GM12878 (cell line): ENCODE measurements around the gene PRELID2. TPM values are rescaled to one million over a fixed set of nuclear protein-coding genes. Genes with fewer than 3 reads are reported as not detected.

Source experiments
- ASH2L ChIP-seq: fragments of 300-600, 200-600 bp; sonication (generic); IDR thresholded peaks from 2 replicates; pipeline ENCODE4 v1.6.1; 2017; ENCODE audit warnings: low read depth, mild to moderate bottlenecking, borderline replicate concordance
- CEBPB ChIP-seq, 2 experiments: fragments of 150-350 bp in 1 of 2; IDR thresholded peaks; 2 replicates each; pipeline ENCODE4 v1.6.1; 2012 to 2014; ENCODE audit warnings: low read depth in 2 of 2, low read length in 2 of 2, borderline replicate concordance in 1 of 2, inconsistent platforms in 1 of 2
- DPF2 ChIP-seq: fragments of 450-650 bp; IDR thresholded peaks from 2 replicates; pipeline ENCODE4 v1.6.1; 2017; ENCODE audit warnings: mild to moderate bottlenecking
- EZH2 ChIP-seq: IDR thresholded peaks from 2 replicates; pipeline ENCODE4 v1.6.1; 2012; ENCODE audit warnings: low read depth, mild to moderate bottlenecking, control low read depth, inconsistent platforms, low read length, borderline replicate concordance; ENCODE audit not compliant: control insufficient read depth
- NFIC ChIP-seq: IDR thresholded peaks from 2 replicates; pipeline ENCODE4 v1.6.1; 2012; ENCODE audit warnings: low read depth, mild to moderate bottlenecking, inconsistent platforms, low read length, moderate library complexity
- POLR2AphosphoS5 ChIP-seq: IDR thresholded peaks from 2 replicates; pipeline ENCODE4 v1.6.1; 2011; ENCODE audit warnings: mild to moderate bottlenecking, low read length, inconsistent platforms
- RELA ChIP-seq: fragments of 450-650 bp; IDR thresholded peaks from 2 replicates; pipeline ENCODE4 v1.8.0; 2014; ENCODE audit warnings: borderline replicate concordance; ENCODE audit not compliant: partially characterized antibody
- RUNX3 ChIP-seq: IDR thresholded peaks from 2 replicates; pipeline ENCODE4 v1.6.1; 2012; ENCODE audit warnings: low read length, inconsistent platforms
- SPI1 ChIP-seq: IDR thresholded peaks from 2 replicates; pipeline ENCODE4 v1.6.1; 2011; ENCODE audit warnings: low read depth, mild to moderate bottlenecking, low read length, moderate library complexity, borderline replicate concordance; ENCODE audit not compliant: insufficient read depth
- TAF1 ChIP-seq: IDR thresholded peaks from 2 replicates; pipeline ENCODE4 v1.6.1; 2011; ENCODE audit warnings: mild to moderate bottlenecking, low read depth, low read length, borderline replicate concordance
- TBL1XR1 ChIP-seq: IDR thresholded peaks from 2 replicates; pipeline ENCODE4 v1.6.1; 2012; ENCODE audit warnings: low read depth, low read length, improper control_type of control experiment
- TCF3 ChIP-seq: IDR thresholded peaks from 2 replicates; pipeline ENCODE4 v1.6.1; 2012; ENCODE audit warnings: low read depth, mild to moderate bottlenecking, low read length, borderline replicate concordance; ENCODE audit not compliant: insufficient read depth
- polyA plus RNA-seq, 11 experiments: library from polyadenylated mRNA; depleted of rRNA in 4 of 11; unstranded in 6 of 11; stranded (reverse) in 5 of 11; fragments of >200 nt; fragmentation: Nextera tagmentation in 4 of 11; fragmentation: Illumina TruSeq in 1 of 11; extraction: Ambion mirVana in 4 of 11; extraction: Trizol in 1 of 11; gene quantifications; 1 replicate in 1 of 11; 2 replicates in 10 of 11; pipeline versions ENCODE4 v1.2.1 to v1.2.3, GENCODE V29; 2011 to 2016; ENCODE audit warnings: inconsistent platforms in 2 of 11, missing spikeins in 2 of 11, low read depth in 1 of 11
- total RNA-seq, 4 experiments: library from RNA; depleted of rRNA in 3 of 4; stranded (reverse); fragments of >200 nt in 3 of 4; fragmentation: Illumina TruSeq in 1 of 4; extraction: Trizol in 1 of 4; gene quantifications; 2 replicates each; pipeline versions ENCODE4 v1.2.1 to v1.2.3, GENCODE V29; 2013 to 2021
- TF ChIP-seq, protein P1 (sequence below): fragments of 450-650 bp; IDR thresholded peaks from 2 replicates; pipeline ENCODE4 v1.6.1; 2018; ENCODE audit warnings: borderline replicate concordance, mild to moderate bottlenecking; ENCODE audit not compliant: partially characterized antibody
- TF ChIP-seq, protein P2 (sequence below): fragments of 450-650 bp; IDR thresholded peaks from 2 replicates; pipeline ENCODE4 v1.6.1; 2017; ENCODE audit warnings: borderline replicate concordance

PRELID2 gene
- total and polyA plus RNA-seq, 10 of the 15 experiments (the other 5 are each of a cell fraction or from before 2014, with no cell fraction given): 0.07 to 0.31 (median 0.13) TPM; not detected in 5

DNA sequence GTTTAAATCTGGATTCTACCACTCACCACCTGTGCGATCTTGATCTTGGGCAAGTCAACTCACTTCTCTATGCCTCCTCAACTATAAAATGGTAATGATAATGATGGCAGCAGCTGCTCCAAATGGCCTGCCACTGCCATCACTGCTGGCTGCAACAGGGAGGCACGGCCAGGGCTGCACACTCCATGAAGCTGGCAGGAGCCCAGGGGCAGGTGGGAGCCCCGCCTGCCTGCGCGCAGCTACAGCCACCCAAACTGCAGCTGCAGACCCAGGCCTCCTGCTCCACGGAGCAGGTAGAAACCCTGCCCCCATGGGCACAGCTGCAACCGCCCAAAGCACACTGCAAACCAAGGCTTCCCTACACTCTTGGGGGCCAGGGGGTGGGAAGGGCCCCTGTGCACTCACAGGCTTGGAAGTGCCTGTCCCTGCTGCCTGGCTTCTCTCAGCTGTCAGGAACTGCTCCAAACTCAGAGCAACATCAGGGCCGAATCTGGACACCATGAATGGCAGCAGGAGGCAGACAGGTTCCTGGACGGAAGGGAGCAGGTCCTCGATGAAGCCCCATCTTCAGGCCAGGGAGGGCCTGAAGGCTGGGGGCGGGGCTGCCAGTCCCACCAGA lies 57.6 kb downstream of the PRELID2 start (continued):
- TF ChIP-seq ASH2L (no peak), DPF2 (no peak), TAF1 (no peak), CEBPB (IDR thresholded peaks at IDR 0.05; ENCODE audit: borderline replicate concordance in 1 of 2, low read depth in 2 of 2, low read length in 2 of 2) (no peak), EZH2 (no peak), SPI1 (no peak), TCF3 (no peak), RUNX3 (no peak), TBL1XR1 (no peak), POLR2AphosphoS5 (no peak), NFIC (no peak), RELA (no peak)
- TF ChIP-seq, protein P1, sequence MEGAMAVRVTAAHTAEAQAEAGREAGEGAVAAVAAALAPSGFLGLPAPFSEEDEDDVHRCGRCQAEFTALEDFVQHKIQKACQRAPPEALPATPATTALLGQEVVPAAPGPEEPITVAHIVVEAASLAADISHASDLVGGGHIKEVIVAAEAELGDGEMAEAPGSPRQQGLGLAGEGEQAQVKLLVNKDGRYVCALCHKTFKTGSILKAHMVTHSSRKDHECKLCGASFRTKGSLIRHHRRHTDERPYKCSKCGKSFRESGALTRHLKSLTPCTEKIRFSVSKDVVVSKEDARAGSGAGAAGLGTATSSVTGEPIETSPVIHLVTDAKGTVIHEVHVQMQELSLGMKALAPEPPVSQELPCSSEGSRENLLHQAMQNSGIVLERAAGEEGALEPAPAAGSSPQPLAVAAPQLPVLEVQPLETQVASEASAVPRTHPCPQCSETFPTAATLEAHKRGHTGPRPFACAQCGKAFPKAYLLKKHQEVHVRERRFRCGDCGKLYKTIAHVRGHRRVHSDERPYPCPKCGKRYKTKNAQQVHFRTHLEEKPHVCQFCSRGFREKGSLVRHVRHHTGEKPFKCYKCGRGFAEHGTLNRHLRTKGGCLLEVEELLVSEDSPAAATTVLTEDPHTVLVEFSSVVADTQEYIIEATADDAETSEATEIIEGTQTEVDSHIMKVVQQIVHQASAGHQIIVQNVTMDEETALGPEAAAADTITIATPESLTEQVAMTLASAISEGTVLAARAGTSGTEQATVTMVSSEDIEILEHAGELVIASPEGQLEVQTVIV: no peak
- TF ChIP-seq, protein P2, sequence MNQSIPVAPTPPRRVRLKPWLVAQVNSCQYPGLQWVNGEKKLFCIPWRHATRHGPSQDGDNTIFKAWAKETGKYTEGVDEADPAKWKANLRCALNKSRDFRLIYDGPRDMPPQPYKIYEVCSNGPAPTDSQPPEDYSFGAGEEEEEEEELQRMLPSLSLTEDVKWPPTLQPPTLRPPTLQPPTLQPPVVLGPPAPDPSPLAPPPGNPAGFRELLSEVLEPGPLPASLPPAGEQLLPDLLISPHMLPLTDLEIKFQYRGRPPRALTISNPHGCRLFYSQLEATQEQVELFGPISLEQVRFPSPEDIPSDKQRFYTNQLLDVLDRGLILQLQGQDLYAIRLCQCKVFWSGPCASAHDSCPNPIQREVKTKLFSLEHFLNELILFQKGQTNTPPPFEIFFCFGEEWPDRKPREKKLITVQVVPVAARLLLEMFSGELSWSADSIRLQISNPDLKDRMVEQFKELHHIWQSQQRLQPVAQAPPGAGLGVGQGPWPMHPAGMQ: no peak
- TF ChIP-seq, all 136 proteins: peak for 0
